Lower leg skin (tissue), 4 donors: ENCODE data around the gene CD74. TPM values are rescaled to one million over a fixed set of nuclear protein-coding genes. Genes with fewer than 3 reads are reported as not detected.

Experiments used
- DNase-seq, 2 donors: peaks; one replicate each; pipeline ENCODE4 v3.0.0-alpha.2; 2019; ENCODE audit warnings: low spot score in 2 of 2
- H3K4me3 ChIP-seq: fragments of 200-600 bp; sonication (generic); 2 replicates; pipeline ENCODE4 v1.5.1; 2017; ENCODE audit warnings: mild to moderate bottlenecking, low read depth; ENCODE audit not compliant: poor library complexity, severe bottlenecking
- POLR2A ChIP-seq, 2 donors: fragments of 450-650 bp; IDR thresholded peaks; one replicate each; pipeline ENCODE4 v1.6.1; 2016 to 2017; ENCODE audit warnings: antibody characterized with exemption in 2 of 2, mild to moderate bottlenecking in 1 of 2, moderate library complexity in 1 of 2
- WGBS, 2 donors: methylation state at CpG; one replicate each; pipeline ENCODE4 v1.1.5; 2018; 5-methylcytosine and 5-hydroxymethylcytosine counted together
- intact Hi-C: fragments of 100-400 bp; cut with DNase I; formaldehyde crosslinking; loops from one replicate; pipeline ENCODE4 v1.15.0; 2023; ENCODE audit warnings: low total_unique reads
- total RNA-seq, 4 donors: library from RNA; depleted of rRNA; stranded (reverse); fragments of >200 nt; gene quantifications; one replicate each; pipeline ENCODE4 v1.1.0, GENCODE V29; 2016
- TF ChIP-seq, protein P1 (sequence below), 3 donors: fragments of 450-650 bp; IDR thresholded peaks; one replicate each; pipeline ENCODE4 v1.5.1; 2016; ENCODE audit warnings: antibody characterized with exemption in 3 of 3, mild to moderate bottlenecking in 3 of 3, moderate library complexity in 2 of 3

Gene CD74
- total RNA-seq, 4 donors from 2014 or later = 500 to 762 (median 613) TPM

DNA sequence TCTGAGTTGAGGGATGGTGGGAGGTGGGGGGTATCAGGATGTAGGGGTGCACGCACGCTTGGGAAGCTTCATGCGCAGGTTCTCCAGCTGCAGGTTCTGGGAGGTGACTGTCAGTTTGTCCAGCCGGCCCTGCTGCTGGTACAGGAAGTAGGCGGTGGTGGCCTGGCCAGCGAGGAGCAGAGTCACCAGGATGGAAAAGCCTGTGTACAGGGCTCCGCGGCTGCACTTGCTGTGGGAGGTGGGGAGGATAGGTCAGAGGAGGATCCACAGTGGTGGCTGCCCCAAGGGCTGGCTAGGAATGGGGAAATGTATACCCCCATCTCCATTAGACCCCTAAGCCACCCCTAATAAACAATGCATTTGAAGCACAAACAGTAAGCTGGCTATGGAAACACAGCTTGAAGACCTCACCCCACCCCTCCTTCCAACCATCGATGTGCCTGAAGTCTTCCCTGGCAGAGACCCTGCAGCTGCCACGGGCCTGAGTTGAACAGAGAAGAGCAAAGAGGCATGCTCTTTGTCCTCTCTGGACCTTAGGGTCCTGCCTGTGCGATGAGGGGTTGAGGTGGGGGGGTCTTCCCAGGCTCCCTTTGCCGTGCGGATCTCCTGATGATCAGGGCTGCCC, 5.5 kb downstream of the CD74 start:
- intact Hi-C loops = no loop called here
- DNase-seq = no peak
- TF ChIP-seq POLR2A (IDR thresholded peaks at IDR 0.05) = no peak
- TF ChIP-seq, protein P1, sequence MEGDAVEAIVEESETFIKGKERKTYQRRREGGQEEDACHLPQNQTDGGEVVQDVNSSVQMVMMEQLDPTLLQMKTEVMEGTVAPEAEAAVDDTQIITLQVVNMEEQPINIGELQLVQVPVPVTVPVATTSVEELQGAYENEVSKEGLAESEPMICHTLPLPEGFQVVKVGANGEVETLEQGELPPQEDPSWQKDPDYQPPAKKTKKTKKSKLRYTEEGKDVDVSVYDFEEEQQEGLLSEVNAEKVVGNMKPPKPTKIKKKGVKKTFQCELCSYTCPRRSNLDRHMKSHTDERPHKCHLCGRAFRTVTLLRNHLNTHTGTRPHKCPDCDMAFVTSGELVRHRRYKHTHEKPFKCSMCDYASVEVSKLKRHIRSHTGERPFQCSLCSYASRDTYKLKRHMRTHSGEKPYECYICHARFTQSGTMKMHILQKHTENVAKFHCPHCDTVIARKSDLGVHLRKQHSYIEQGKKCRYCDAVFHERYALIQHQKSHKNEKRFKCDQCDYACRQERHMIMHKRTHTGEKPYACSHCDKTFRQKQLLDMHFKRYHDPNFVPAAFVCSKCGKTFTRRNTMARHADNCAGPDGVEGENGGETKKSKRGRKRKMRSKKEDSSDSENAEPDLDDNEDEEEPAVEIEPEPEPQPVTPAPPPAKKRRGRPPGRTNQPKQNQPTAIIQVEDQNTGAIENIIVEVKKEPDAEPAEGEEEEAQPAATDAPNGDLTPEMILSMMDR (IDR thresholded peaks at IDR 0.05) = no peak
- WGBS, 2 donors = 69 to 75% methylated on average over 13 of the region's 13 CpGs
- H3K4me3 ChIP-seq = no peak overlapping the region

DNA sequence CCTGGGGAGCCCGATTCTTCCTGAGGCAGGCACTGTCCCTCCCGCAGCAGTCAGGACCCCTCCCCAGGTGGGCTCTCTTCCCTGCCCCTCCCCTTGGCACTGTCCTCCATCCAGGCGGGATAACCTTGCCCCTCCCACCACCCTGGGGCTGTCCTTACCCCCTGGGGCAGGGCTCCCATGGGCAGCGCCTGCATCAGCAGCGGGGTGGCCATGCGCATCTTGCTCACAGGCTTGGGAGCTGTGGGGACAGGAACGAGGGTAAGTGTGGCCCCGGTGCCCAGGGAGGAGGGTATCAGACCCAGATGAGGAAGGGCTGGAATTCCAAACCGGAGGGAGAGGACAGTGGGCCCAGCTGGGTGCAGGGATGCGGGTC, 6.0 kb downstream of the CD74 start:
- H3K4me3 ChIP-seq = no peak overlapping the region
- intact Hi-C loops = no loop called here
- DNase-seq = no peak
- WGBS, 2 donors = 66 to 73% methylated on average over 10 of the region's 10 CpGs
- TF ChIP-seq, protein P1 (IDR thresholded peaks at IDR 0.05) = no peak
- TF ChIP-seq POLR2A (IDR thresholded peaks at IDR 0.05) = no peak

DNA sequence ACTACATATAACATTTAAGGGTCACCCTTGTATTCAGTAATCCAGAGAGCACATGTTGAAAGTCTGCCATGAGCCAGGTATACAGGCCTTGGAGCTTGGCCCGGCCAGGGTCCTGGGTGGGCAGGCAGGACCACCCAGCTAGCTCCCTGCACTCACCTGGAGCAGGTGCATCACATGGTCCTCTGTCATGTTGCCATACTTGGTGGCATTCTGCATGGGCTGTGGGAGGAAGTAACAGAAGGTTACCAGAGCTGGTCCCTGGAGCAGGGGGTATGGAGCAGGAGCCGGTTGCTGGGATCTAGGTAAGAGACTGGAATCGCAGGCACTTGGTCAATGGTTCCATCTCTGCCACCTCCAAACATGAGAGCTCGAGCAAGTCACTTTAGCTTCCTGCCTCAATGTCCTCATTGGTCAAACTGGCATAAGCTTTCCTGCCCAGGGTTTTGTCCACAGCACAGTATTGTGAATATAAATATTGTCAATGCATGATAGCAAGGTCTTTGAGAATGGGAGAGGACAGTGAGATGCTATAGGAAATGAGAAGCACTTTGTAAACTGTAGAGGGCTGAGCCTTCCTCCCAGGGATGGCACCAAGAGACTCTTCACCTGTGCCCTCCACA, 6.5 kb downstream of the CD74 start:
- 83 to 87% methylated on average over 4 of the region's 4 CpGs for WGBS, 2 donors
- DNase-seq = no peak

DNA sequence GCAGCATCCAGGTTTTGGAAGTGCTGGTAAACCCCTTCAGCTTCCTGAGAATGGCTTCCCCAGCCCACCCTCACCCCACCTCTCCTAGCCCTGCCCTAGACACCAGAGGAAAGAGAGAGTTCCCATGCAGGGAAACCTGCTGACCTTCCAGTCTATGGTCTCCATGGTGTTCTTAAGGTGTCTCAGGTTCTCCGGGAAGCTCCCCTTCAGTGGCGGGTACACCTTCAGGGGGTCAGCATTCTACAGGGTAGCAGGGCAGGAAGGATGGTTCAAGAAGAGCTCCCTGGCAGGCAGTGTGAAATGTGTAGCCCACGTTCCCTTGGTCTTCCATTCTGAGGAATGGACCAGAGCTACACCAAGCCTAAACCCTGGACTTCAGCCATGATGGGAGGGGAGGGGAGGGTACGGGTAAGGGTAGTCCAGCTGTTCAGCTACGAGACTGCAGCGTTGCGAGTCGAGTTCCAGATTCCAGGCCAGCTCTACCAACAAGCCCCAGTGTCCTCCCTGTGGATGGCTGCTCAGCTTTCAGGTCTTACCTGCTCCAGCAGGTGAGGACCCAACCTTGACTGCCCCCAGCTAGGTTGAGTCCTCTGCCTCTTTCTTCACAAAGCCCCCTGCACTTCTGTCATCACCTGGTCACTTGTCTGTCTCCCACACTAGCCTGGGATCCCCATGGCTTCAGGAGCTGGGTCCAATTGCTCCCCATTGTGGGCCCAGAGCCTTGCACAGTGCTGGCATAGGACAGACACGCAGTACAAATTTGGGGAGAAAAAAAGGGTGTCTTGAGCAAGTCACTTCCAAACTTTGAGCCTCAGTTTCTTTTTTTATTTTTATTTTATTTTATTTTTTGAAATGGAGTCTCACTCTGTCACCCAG, 7.5 kb downstream of the CD74 start:
- no peak for DNase-seq
- 64 to 80% methylated on average over 9 of the region's 9 CpGs for WGBS, 2 donors
- TF ChIP-seq, protein P1 (IDR thresholded peaks at IDR 0.05) = no peak
- TF ChIP-seq POLR2A (IDR thresholded peaks at IDR 0.05) = no peak
- intact Hi-C loops = no loop called here
- no peak overlapping the region for H3K4me3 ChIP-seq

More for the DNA sequence above, 6.5 kb downstream of the CD74 start:
- no peak overlapping the region for H3K4me3 ChIP-seq
- intact Hi-C loops = no loop called here
- TF ChIP-seq POLR2A (IDR thresholded peaks at IDR 0.05) = no peak
- TF ChIP-seq, protein P1 (IDR thresholded peaks at IDR 0.05) = no peak

DNA sequence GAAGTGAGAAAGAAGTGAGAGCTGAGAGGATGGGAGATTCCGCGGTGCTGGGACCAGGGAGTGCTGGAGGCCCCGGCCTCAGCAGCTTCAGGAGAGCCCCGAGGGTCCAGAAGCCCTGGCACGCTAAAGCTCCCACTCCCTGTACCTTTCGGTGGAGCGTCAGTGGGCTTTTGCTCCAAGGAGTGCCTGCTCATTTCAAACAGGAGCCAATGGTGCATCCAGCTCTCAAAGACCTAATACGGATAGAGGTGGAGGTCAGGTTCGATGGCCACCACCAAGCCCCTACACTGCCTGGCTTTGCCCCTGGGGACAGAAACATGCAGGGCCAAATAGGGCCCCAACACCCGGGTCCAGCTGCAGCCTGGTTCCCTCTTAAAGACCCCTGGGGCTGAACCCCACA, 8.2 kb downstream of the CD74 start:
- 90 to 92% methylated on average over 10 of the region's 10 CpGs for WGBS, 2 donors
- intact Hi-C loops = no loop called here
- no peak for DNase-seq
- H3K4me3 ChIP-seq = no peak overlapping the region
- TF ChIP-seq POLR2A (IDR thresholded peaks at IDR 0.05) = no peak
- TF ChIP-seq, protein P1 (IDR thresholded peaks at IDR 0.05) = no peak
